K562 (cell line): Measurements from ENCODE around the gene ITGAV. TPM values are rescaled to one million over a fixed set of nuclear protein-coding genes. Genes with fewer than 3 reads are reported as not detected.

ENCODE experiments used
- ATAC-seq: fragments of 200-7000 bp; cut with Tn5 transposase; 3 replicates; pipeline ENCODE4 v1.9.1; 2020; ENCODE audit warnings: moderate library complexity
- BruUV-seq: library from RNA; stranded (reverse); fragments of 400-500 nt; replicated peaks from 2 replicates; lab custom pipeline; 2021; lab: Mats Ljungman, UMichigan
- CTCF ChIA-PET: fragments of 300-600 bp; formaldehyde crosslinking; extraction: SDS; loops from one replicate; lab custom pipeline; 2021; ENCODE audit warnings: low intra/inter-chr PET ratio; lab: Yijun Ruan, JAX
- POLR2A ChIA-PET: fragments of 300-600, 350-650 bp; sonication (Branson Sonifier 250); formaldehyde crosslinking; extraction: SDS; loops from one replicate; lab custom pipeline; 2021; ENCODE audit warnings: antibody characterized with exemption, inconsistent platforms; lab: Yijun Ruan, JAX
- DNase-seq, 4 experiments: peaks; one replicate each; pipeline versions ENCODE4 v3.0.0 to v3.0.0-alpha.2; 2011 to 2018; ENCODE audit warnings: low spot score in 3 of 4, mixed read lengths in 3 of 4; ENCODE audit errors: extremely low read depth in 1 of 4
- FAIRE-seq: peaks from 2 replicates; lab custom pipeline; 2011; peaks lifted over from hg19 to GRCh38; lab: Jason Lieb, UNC
- H2AFZ ChIP-seq: 2 replicates; pipeline ENCODE4 v1.6.0; 2011; ENCODE audit warnings: low read depth, low read length, control low read depth, inconsistent platforms
- H3K27ac ChIP-seq: fragments of 200-600 bp; 3 replicates; pipeline ENCODE4 v1.8.0; 2011; ENCODE audit warnings: low read depth, mild to moderate bottlenecking, control low read depth, inconsistent platforms, low read length, moderate library complexity, mixed read lengths; ENCODE audit errors: extremely low read depth
- H3K27me3 ChIP-seq, 2 experiments: fragments of 300-600 bp in 1 of 2; 2 replicates in 1 of 2; 3 replicates in 1 of 2; pipeline versions ENCODE4 v1.6.0 to v1.8.0; 2011; ENCODE audit warnings: inconsistent platforms in 2 of 2, low read length in 2 of 2, mild to moderate bottlenecking in 1 of 2, mixed read lengths in 1 of 2, moderate library complexity in 1 of 2; ENCODE audit not compliant: control insufficient read depth in 2 of 2, insufficient read depth in 2 of 2
- H3K36me3 ChIP-seq: fragments of 300-600 bp; 3 replicates; pipeline ENCODE4 v1.8.0; 2011; ENCODE audit warnings: mild to moderate bottlenecking, low read length, inconsistent platforms; ENCODE audit not compliant: control insufficient read depth, insufficient read depth
- H3K4me1 ChIP-seq, 2 experiments: fragments of 200-600 bp in 1 of 2; replicated peaks in 1 of 2; 2 replicates in 1 of 2; 3 replicates in 1 of 2; pipeline versions ENCODE4 v1.5.1 to v1.8.0; 2011; ENCODE audit warnings: inconsistent platforms in 2 of 2, low read length in 2 of 2, mild to moderate bottlenecking in 1 of 2, mixed read lengths in 1 of 2, moderate library complexity in 1 of 2; ENCODE audit not compliant: control insufficient read depth in 2 of 2, insufficient read depth in 2 of 2
- H3K4me2 ChIP-seq: 2 replicates; pipeline ENCODE4 v1.6.1; 2011; ENCODE audit warnings: low read length, control low read depth, inconsistent platforms, mixed read lengths; ENCODE audit not compliant: insufficient read depth
- H3K4me3 ChIP-seq: fragments of 200-600 bp; sonication (generic), shearing (Covaris generic); 2 replicates; pipeline ENCODE4 v1.5.1; 2016; ENCODE audit warnings: control low read depth, inconsistent platforms
- H3K79me2 ChIP-seq: fragments of 200-600 bp; 3 replicates; pipeline ENCODE4 v1.8.0; 2011; ENCODE audit warnings: low read length, inconsistent platforms; ENCODE audit not compliant: control insufficient read depth, insufficient read depth
- H3K9ac ChIP-seq, 2 experiments: 2 replicates each; pipeline versions ENCODE4 v1.6.0 to v1.6.1; 2011; ENCODE audit warnings: low read depth in 2 of 2, low read length in 2 of 2, control low read depth in 1 of 2, inconsistent platforms in 1 of 2, mild to moderate bottlenecking in 1 of 2, mixed read lengths in 1 of 2; ENCODE audit not compliant: insufficient read depth in 1 of 2
- H3K9me1 ChIP-seq: one replicate; pipeline ENCODE4 v1.6.0; 2011; ENCODE audit warnings: inconsistent platforms, mild to moderate bottlenecking, low read length, moderate library complexity; ENCODE audit not compliant: control insufficient read depth, insufficient read depth
- H3K9me3 ChIP-seq: replicated peaks from 2 replicates; pipeline ENCODE4 v1.5.1; 2011; ENCODE audit warnings: low read depth, low read length, inconsistent platforms; ENCODE audit not compliant: control insufficient read depth, insufficient read depth
- H4K20me1 ChIP-seq: replicated peaks from 2 replicates; pipeline ENCODE4 v1.6.1; 2011; ENCODE audit warnings: low read length, inconsistent platforms, mixed read lengths; ENCODE audit not compliant: control insufficient read depth, insufficient read depth
- CBFA2T3 ChIP-seq: fragments of 450-650 bp; IDR thresholded peaks from 2 replicates; pipeline ENCODE4 v1.6.1; 2017
- CBFB ChIP-seq: sonication (generic); formaldehyde crosslinking; IDR thresholded peaks from 2 replicates; pipeline ENCODE4 v1.4.0; 2020; ENCODE audit warnings: mild to moderate bottlenecking, missing genetic modification reagents
- CBX8 ChIP-seq: fragments of 200-600 bp; sonication (generic); IDR thresholded peaks from 2 replicates; pipeline ENCODE4 v1.6.1; 2012; ENCODE audit warnings: borderline replicate concordance, mixed run types, low read depth, mild to moderate bottlenecking, moderate library complexity, mixed read lengths, low read length, control low read depth, inconsistent platforms; ENCODE audit not compliant: poor library complexity, severe bottlenecking; ENCODE audit errors: extremely low read depth
- EWSR1 ChIP-seq: fragments of 450-650 bp; IDR thresholded peaks from 2 replicates; pipeline ENCODE4 v1.6.1; 2018; ENCODE audit warnings: borderline replicate concordance, mild to moderate bottlenecking, low read depth, moderate library complexity; ENCODE audit not compliant: partially characterized antibody
- NR3C1 ChIP-seq: sonication (generic); formaldehyde crosslinking; IDR thresholded peaks from 2 replicates; pipeline ENCODE4 v1.8.1; 2022; ENCODE audit warnings: missing genetic modification reagents
- RFX5 ChIP-seq: IDR thresholded peaks from 2 replicates; pipeline ENCODE4 v1.6.1; 2011; ENCODE audit warnings: low read depth, mild to moderate bottlenecking, improper control_type of control experiment, low read length
- SAFB2 ChIP-seq: fragments of 200-400 bp; formaldehyde crosslinking; IDR thresholded peaks from 2 replicates; pipeline ENCODE4 v1.6.1; 2018; ENCODE audit warnings: borderline replicate concordance, low read length, low read depth, moderate library complexity; ENCODE audit not compliant: severe bottlenecking
- SIN3A ChIP-seq, 2 experiments: fragments of 150-350 bp in 1 of 2; IDR thresholded peaks; 2 replicates each; pipeline ENCODE4 v1.6.1; 2011 to 2016; ENCODE audit warnings: borderline replicate concordance in 2 of 2, low read depth in 2 of 2, low read length in 2 of 2, mild to moderate bottlenecking in 2 of 2, moderate library complexity in 2 of 2; ENCODE audit not compliant: control insufficient read depth in 1 of 2
- ZNF766 ChIP-seq: fragments of 200-800 bp; sonication (Bioruptor generic); conservative IDR thresholded peaks from 2 replicates; pipeline ENCODE4 v1.6.1; 2016; ENCODE audit warnings: missing genetic modification characterization, missing compliant biosample characterization
- in situ Hi-C: fragments of 300-500 bp; cut with MboI; formaldehyde crosslinking; loops from 4 replicates; pipeline ENCODE4 v1.15.0; 2018; ENCODE audit warnings: inconsistent platforms, mixed read lengths
- intact Hi-C: fragments of 100-400 bp; cut with micrococcal nuclease; formaldehyde crosslinking; loops from 2 replicates; pipeline ENCODE4 v1.14.2; 2022
- polyA plus RNA-seq, 8 experiments: library from polyadenylated mRNA; depleted of rRNA in 4 of 8; stranded (reverse) in 5 of 8; unstranded in 3 of 8; fragments of >200 nt; fragmentation: Nextera tagmentation in 2 of 8; fragmentation: Illumina TruSeq in 1 of 8; extraction: Ambion mirVana in 2 of 8; extraction: Trizol in 1 of 8; gene quantifications; 2 replicates each; pipeline versions ENCODE4 v1.2.1 to v1.2.3, GENCODE V29; 2011 to 2014; ENCODE audit warnings: inconsistent platforms in 1 of 8, missing spikeins in 1 of 8
- total RNA-seq, 7 experiments: library from RNA; depleted of rRNA in 6 of 7; stranded (reverse); fragments of >200 nt in 6 of 7; fragmentation: Illumina TruSeq in 2 of 7; extraction: Trizol in 2 of 7; gene quantifications; 2 replicates each; pipeline versions ENCODE4 v1.2.1 to v1.2.3, GENCODE V29; 2011 to 2021; ENCODE audit warnings: low replicate concordance in 1 of 7
- TF ChIP-seq, protein P1 (sequence below): sonication (generic); IDR thresholded peaks from 2 replicates; pipeline ENCODE4 v1.6.1; 2016
- TF ChIP-seq, protein P2 (sequence below), 2 experiments: fragments of 450-650 bp in 1 of 2; sonication (generic) in 1 of 2; formaldehyde crosslinking; conservative IDR thresholded peaks; 2 replicates each; pipeline versions ENCODE4 v1.4.0 to v1.8.1; 2020 to 2022; ENCODE audit warnings: mild to moderate bottlenecking in 1 of 2, missing genetic modification reagents in 1 of 2
- TF ChIP-seq, protein P3 (sequence below): fragments of 450-650 bp; IDR thresholded peaks from 2 replicates; pipeline ENCODE4 v1.6.1; 2017; ENCODE audit warnings: antibody characterized with exemption, mild to moderate bottlenecking

Gene ITGAV
- total and polyA plus RNA-seq, 9 of the 15 experiments (the other 6 are each of a cell fraction or from before 2014, with no cell fraction given) = 3.7 to 17.7 (median 10.7) TPM

DNA sequence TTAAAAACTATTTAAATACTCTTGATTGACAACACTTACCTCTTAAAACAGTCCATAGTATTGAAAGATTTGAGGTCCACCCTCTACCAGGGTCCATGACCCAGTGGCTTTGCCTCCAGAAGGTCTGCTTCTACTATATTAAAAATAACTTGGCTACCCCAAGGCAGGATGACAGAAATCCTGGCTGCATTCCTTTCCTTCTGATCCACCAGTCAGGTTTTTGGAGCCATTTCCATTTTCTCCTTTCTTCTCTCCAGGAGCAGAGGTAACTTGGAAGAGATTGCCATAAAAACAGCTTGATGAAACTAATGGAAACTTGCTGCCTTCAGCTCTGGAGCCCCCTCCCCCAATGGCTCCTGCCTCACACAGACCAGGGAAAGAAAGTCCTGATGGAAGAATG, 101.4 kb downstream of the ITGAV start:
- FAIRE-seq = no peak
- TF ChIP-seq RFX5 (no peak), NR3C1 (CRISPR knock-in tag) (no peak), SIN3A (IDR thresholded peaks at IDR 0.05; ENCODE audit: borderline replicate concordance in 2 of 2, control insufficient read depth in 1 of 2, low read depth in 2 of 2, low read length in 2 of 2) (no peak), CBFA2T3 (no peak), SAFB2 (no peak), EWSR1 (no peak), ZNF766 (CRISPR knock-in tag) (no peak), CBX8 (no peak), CBFB (no peak)
- TF ChIP-seq, protein P1, sequence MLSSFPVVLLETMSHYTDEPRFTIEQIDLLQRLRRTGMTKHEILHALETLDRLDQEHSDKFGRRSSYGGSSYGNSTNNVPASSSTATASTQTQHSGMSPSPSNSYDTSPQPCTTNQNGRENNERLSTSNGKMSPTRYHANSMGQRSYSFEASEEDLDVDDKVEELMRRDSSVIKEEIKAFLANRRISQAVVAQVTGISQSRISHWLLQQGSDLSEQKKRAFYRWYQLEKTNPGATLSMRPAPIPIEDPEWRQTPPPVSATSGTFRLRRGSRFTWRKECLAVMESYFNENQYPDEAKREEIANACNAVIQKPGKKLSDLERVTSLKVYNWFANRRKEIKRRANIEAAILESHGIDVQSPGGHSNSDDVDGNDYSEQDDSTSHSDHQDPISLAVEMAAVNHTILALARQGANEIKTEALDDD = no peak
- TF ChIP-seq, protein P2, sequence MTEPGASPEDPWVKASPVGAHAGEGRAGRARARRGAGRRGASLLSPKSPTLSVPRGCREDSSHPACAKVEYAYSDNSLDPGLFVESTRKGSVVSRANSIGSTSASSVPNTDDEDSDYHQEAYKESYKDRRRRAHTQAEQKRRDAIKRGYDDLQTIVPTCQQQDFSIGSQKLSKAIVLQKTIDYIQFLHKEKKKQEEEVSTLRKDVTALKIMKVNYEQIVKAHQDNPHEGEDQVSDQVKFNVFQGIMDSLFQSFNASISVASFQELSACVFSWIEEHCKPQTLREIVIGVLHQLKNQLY (CRISPR knock-in tag; conservative IDR thresholded peaks at IDR 0.05) = no peak
- TF ChIP-seq, protein P3, sequence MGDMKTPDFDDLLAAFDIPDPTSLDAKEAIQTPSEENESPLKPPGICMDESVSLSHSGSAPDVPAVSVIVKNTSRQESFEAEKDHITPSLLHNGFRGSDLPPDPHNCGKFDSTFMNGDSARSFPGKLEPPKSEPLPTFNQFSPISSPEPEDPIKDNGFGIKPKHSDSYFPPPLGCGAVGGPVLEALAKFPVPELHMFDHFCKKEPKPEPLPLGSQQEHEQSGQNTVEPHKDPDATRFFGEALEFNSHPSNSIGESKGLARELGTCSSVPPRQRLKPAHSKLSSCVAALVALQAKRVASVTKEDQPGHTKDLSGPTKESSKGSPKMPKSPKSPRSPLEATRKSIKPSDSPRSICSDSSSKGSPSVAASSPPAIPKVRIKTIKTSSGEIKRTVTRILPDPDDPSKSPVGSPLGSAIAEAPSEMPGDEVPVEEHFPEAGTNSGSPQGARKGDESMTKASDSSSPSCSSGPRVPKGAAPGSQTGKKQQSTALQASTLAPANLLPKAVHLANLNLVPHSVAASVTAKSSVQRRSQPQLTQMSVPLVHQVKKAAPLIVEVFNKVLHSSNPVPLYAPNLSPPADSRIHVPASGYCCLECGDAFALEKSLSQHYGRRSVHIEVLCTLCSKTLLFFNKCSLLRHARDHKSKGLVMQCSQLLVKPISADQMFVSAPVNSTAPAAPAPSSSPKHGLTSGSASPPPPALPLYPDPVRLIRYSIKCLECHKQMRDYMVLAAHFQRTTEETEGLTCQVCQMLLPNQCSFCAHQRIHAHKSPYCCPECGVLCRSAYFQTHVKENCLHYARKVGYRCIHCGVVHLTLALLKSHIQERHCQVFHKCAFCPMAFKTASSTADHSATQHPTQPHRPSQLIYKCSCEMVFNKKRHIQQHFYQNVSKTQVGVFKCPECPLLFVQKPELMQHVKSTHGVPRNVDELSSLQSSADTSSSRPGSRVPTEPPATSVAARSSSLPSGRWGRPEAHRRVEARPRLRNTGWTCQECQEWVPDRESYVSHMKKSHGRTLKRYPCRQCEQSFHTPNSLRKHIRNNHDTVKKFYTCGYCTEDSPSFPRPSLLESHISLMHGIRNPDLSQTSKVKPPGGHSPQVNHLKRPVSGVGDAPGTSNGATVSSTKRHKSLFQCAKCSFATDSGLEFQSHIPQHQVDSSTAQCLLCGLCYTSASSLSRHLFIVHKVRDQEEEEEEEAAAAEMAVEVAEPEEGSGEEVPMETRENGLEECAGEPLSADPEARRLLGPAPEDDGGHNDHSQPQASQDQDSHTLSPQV = no peak

More for the DNA sequence above, 101.4 kb downstream of the ITGAV start:
- no peak for ATAC-seq
- Histone ChIP-seq H3K27me3 (peaks cover 17 to 26% of the 10 kb centered on the region in 2 experiments), H4K20me1 (no peaks in the 10 kb centered on the region), H3K4me1 (peaks cover 0 to 11% of the 10 kb centered on the region in 2 experiments; a peak in 2 of 5 replicates), H3K9me1 (no peaks in the 10 kb centered on the region), H3K27ac (no peak overlapping the region), H3K79me2 (no peaks in the 10 kb centered on the region), H3K4me2 (no peak overlapping the region), H3K36me3 (no peaks in the 10 kb centered on the region), H3K4me3 (no peak overlapping the region), H3K9me3 (no peaks in the 10 kb centered on the region), H3K9ac (no peak overlapping the region), H2AFZ (no peak overlapping the region)
- ChIA-PET POLR2A (no interaction called here), CTCF (no interaction called here)
- in situ Hi-C loops (no loop called here), intact Hi-C loops (no loop called here)
- no peak for DNase-seq
- BruUV-seq = no TSS peak
